ENCODE results near the gene CLOCK.
A peak's percentile ranks its signal among the peaks of the same experiment; 100 is the strongest.

The CLOCK gene

GRCh38 chr4:55411621-55412020 is 135.1 kb downstream of the CLOCK start:
- DNase-seq (ENCODE audit: low read depth in 2 of 2) = no peak

GRCh38 chr4:55410431-55410830 is 136.3 kb downstream of the CLOCK start:
- DNase-seq (ENCODE audit: low read depth in 2 of 2) = no peak

GRCh38 chr4:55409468-55410171 is 137.1 kb downstream of the CLOCK start:
- no peak for DNase-seq (ENCODE audit: low read depth in 2 of 2)

GRCh38 chr4:55407764-55408163 is 138.9 kb downstream of the CLOCK start:
- DNase-seq (ENCODE audit: low read depth in 2 of 2) = no peak

GRCh38 chr4:55407119-55407518 is 139.6 kb downstream of the CLOCK start:
- no peak for DNase-seq (ENCODE audit: low read depth in 2 of 2)

GRCh38 chr4:55406545-55406944 is 140.2 kb downstream of the CLOCK start:
- no peak for DNase-seq (ENCODE audit: low read depth in 2 of 2)

GRCh38 chr4:55405073-55405472 is 141.6 kb downstream of the CLOCK start:
- no peak for DNase-seq (ENCODE audit: low read depth in 2 of 2)

GRCh38 chr4:55399581-55399980 is 147.1 kb downstream of the CLOCK start:
- DNase-seq (ENCODE audit: low read depth in 2 of 2) = no peak

- DNase-seq (ENCODE audit: low read depth in 2 of 2) = no peak
Measured at GRCh38 chr4:55398966-55399365, 147.7 kb downstream of the CLOCK start.

- DNase-seq (ENCODE audit: low read depth in 2 of 2) = no peak
Measured at GRCh38 chr4:55398461-55398860, 148.2 kb downstream of the CLOCK start.

GRCh38 chr4:55397520-55398321 is 149.0 kb downstream of the CLOCK start:
- DNase-seq (ENCODE audit: low read depth in 2 of 2) = no peak

- no peak for DNase-seq (ENCODE audit: low read depth in 2 of 2)
Measured at GRCh38 chr4:55397126-55397436, 149.6 kb downstream of the CLOCK start.

GRCh38 chr4:55396308-55397125 is 150.2 kb downstream of the CLOCK start:
- DNase-seq (ENCODE audit: low read depth in 2 of 2) = peak; percentile 3 to 17

GRCh38 chr4:55395529-55396307 is 151.0 kb downstream of the CLOCK start, which contains the start of gene TMEM165:
TSS of gene TMEM165 (plus strand) at chr4:55395957. CDS start at chr4:55396190, 233 bp downstream.
- peak; percentile 84 to 91 for DNase-seq (ENCODE audit: low read depth in 2 of 2)

- no peak for DNase-seq (ENCODE audit: low read depth in 2 of 2)
Measured at GRCh38 chr4:55395218-55395528, 151.5 kb downstream of the CLOCK start.

- DNase-seq (ENCODE audit: low read depth in 2 of 2) = no peak
Measured at GRCh38 chr4:55393461-55394320, 153.0 kb downstream of the CLOCK start.

- DNase-seq (ENCODE audit: low read depth in 2 of 2) = no peak
Measured at GRCh38 chr4:55386840-55387239, 159.9 kb downstream of the CLOCK start.

- DNase-seq (ENCODE audit: low read depth in 2 of 2) = no peak
Measured at GRCh38 chr4:55386073-55386472, 160.6 kb downstream of the CLOCK start.

GRCh38 chr4:55385201-55385649 is 161.5 kb downstream of the CLOCK start:
- no peak for DNase-seq (ENCODE audit: low read depth in 2 of 2)

GRCh38 chr4:55382488-55383003 is 164.2 kb downstream of the CLOCK start:
- no peak for DNase-seq (ENCODE audit: low read depth in 2 of 2)

GRCh38 chr4:55381502-55381901 is 165.2 kb downstream of the CLOCK start:
- DNase-seq (ENCODE audit: low read depth in 2 of 2) = no peak
